ENCODE results near the gene GDE1.

- TF ChIP-seq CTCF (IDR thresholded peaks at IDR 0.05) (no peak), POLR2A (IDR thresholded peaks at IDR 0.05) (no peak)
These were observed 24.7 kb downstream of the GDE1 start for GRCh38 chr16:19497176-19497575.
